ENCODE measurements around the gene RAB20.

The RAB20 gene

DNA sequence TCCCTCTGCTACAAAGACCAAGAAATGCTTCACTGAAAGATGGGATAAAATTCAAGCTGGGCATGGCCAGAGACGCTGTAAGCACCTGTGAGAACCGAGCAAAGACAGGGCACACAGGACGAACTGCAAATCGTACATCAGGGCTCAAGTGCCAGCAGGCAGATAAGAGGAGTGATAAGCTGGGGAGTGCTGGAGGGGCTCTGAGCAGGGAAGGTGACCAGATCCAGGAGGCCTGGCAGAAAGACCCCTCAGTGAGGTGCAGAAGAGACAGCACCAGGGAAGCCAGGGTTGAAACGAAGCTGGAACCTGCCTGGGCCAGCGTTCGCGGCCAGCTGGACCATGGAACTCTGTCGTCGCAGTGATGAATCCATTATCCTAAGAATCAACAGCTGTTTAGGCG lies 10.2 kb downstream of the RAB20 start:
- no peak for TF ChIP-seq FOXP2 (optimal IDR thresholded peaks at IDR 0.05; ENCODE audit: borderline replicate concordance, extremely low read depth, extremely low read length, insufficient read depth)
- no peak for TF ChIP-seq POLR2AphosphoS5 (IDR thresholded peaks at IDR 0.05; ENCODE audit: low read depth, low read length)

- TF ChIP-seq POLR2AphosphoS5 (IDR thresholded peaks at IDR 0.05; ENCODE audit: low read depth, low read length) (no peak), SIN3A (IDR thresholded peaks at IDR 0.05; ENCODE audit: borderline replicate concordance, insufficient read depth, low read length) (no peak), FOXP2 (optimal IDR thresholded peaks at IDR 0.05; ENCODE audit: borderline replicate concordance, extremely low read depth, extremely low read length, insufficient read depth) (no peak), TAF1 (IDR thresholded peaks at IDR 0.05; ENCODE audit: borderline replicate concordance, insufficient read depth, low read length) (no peak)
- TF ChIP-seq, protein P1, sequence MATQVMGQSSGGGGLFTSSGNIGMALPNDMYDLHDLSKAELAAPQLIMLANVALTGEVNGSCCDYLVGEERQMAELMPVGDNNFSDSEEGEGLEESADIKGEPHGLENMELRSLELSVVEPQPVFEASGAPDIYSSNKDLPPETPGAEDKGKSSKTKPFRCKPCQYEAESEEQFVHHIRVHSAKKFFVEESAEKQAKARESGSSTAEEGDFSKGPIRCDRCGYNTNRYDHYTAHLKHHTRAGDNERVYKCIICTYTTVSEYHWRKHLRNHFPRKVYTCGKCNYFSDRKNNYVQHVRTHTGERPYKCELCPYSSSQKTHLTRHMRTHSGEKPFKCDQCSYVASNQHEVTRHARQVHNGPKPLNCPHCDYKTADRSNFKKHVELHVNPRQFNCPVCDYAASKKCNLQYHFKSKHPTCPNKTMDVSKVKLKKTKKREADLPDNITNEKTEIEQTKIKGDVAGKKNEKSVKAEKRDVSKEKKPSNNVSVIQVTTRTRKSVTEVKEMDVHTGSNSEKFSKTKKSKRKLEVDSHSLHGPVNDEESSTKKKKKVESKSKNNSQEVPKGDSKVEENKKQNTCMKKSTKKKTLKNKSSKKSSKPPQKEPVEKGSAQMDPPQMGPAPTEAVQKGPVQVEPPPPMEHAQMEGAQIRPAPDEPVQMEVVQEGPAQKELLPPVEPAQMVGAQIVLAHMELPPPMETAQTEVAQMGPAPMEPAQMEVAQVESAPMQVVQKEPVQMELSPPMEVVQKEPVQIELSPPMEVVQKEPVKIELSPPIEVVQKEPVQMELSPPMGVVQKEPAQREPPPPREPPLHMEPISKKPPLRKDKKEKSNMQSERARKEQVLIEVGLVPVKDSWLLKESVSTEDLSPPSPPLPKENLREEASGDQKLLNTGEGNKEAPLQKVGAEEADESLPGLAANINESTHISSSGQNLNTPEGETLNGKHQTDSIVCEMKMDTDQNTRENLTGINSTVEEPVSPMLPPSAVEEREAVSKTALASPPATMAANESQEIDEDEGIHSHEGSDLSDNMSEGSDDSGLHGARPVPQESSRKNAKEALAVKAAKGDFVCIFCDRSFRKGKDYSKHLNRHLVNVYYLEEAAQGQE (IDR thresholded peaks at IDR 0.05; ENCODE audit: insufficient read depth in 1 of 2, low read depth in 2 of 2, low read length in 2 of 2) = no peak
These were observed 11.7 kb downstream of the RAB20 start for GRCh38 chr13:110549795-110550160.

DNA sequence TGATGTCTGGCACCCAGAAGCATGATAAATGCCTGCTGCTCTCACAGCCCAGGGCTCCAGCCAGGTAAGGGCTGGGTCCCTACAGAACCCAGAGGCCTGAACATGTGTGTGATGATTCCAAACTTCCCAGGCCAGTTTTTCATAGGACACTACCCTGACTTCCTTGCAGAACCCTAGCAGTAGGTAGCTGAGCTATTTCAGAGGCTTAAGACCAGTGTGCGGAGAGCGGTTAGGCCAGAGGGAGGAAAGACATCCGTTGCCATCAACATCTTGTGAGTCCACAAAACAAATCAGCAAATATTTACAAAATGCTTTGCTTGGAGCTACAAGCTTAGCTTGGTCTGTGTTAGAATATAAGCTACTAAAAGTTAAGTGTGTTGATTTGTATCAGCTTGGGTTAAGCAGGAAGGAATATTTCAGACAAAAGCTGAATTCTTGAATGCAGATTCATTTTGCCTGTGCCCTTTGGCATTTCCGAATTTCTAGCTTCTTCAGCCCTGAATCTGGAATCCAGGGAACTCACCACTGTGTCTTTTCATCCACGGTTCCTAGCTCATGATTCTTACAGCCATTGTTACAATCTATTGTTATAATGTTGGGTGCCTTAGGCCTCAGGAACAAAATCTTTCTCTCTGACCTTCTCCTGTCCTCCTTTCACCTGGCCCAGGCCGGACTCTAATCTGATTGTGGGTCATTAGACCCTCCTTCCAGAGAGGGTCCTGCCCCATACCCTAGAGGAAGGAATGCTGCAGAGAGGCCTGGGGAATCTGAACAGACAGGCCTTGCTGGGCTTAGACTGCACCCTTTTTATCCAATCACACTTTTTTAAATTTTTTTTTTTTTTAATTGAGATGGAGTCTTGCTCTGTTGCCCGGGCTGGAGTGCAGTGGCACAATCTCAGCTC lies 12.4 kb downstream of the RAB20 start:
- no peak for TF ChIP-seq POLR2AphosphoS5 (IDR thresholded peaks at IDR 0.05; ENCODE audit: low read depth, low read length)
- TF ChIP-seq, protein P1 (IDR thresholded peaks at IDR 0.05; ENCODE audit: insufficient read depth in 1 of 2, low read depth in 2 of 2, low read length in 2 of 2) = no peak

GRCh38 chr13:110546926-110547325 lies 14.6 kb downstream of the RAB20 start:
- TF ChIP-seq TAF1 (IDR thresholded peaks at IDR 0.05; ENCODE audit: borderline replicate concordance, insufficient read depth, low read length) = no peak
- TF ChIP-seq FOXP2 (optimal IDR thresholded peaks at IDR 0.05; ENCODE audit: borderline replicate concordance, extremely low read depth, extremely low read length, insufficient read depth) = peak; percentile 30
- TF ChIP-seq, protein P1 (IDR thresholded peaks at IDR 0.05; ENCODE audit: insufficient read depth in 1 of 2, low read depth in 2 of 2, low read length in 2 of 2) = no peak

DNA sequence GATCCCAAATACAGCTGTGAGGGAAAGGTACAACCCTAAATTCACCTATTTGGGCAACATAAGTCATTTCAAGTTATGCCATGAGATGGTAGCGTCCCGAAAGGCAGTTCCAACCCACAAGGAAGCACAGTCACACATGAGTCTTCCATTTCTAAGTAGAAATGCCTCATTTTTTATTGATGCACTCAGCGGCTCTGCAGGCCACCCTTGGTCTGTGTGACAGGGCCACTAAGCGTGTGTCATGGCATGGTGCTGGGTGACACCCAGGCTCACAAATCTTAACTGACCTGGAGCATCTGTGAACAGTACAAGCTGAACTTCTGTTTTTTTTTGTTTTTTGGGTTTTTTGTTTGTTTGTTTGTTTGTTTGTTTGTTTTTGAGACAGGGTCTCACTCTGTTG lies 15.1 kb downstream of the RAB20 start:
- TF ChIP-seq SIN3A (IDR thresholded peaks at IDR 0.05; ENCODE audit: borderline replicate concordance, insufficient read depth, low read length) (no peak), POLR2AphosphoS5 (IDR thresholded peaks at IDR 0.05; ENCODE audit: low read depth, low read length) (no peak), TAF1 (IDR thresholded peaks at IDR 0.05; ENCODE audit: borderline replicate concordance, insufficient read depth, low read length) (no peak), FOXP2 (optimal IDR thresholded peaks at IDR 0.05; ENCODE audit: borderline replicate concordance, extremely low read depth, extremely low read length, insufficient read depth) (no peak)
- TF ChIP-seq, protein P1 (IDR thresholded peaks at IDR 0.05; ENCODE audit: insufficient read depth in 1 of 2, low read depth in 2 of 2, low read length in 2 of 2) = no peak

All from PFSK-1 (cell line).